CD4-positive, CD25-positive, alpha-beta regulatory T cell (primary cell): ENCODE results near the gene RETREG1. TPM values are rescaled to one million over a fixed set of nuclear protein-coding genes. Genes with fewer than 3 reads are reported as not detected.
"Not testable (repeated sequence)": the region's sequence is repeated elsewhere in the genome, so short reads cannot be mapped to it uniquely, and the experiment has no call there.

Experiments used
- ATAC-seq, 2 donors: fragments of 150-1000 bp; cut with Tn5 transposase; one replicate each; pipeline ENCODE4 v1.10.0; 2021; ENCODE audit warnings: low read depth in 2 of 2, moderate number of reproducible peaks in 2 of 2, moderate library complexity in 1 of 2
- DNase-seq, 3 donors: peaks; one replicate each; pipeline versions ENCODE4 v3.0.0 to v3.0.0-alpha.2; 2012 to 2022; ENCODE audit warnings: mixed read lengths in 1 of 3
- H3K27ac ChIP-seq: one replicate; pipeline ENCODE4 v1.7.0; 2013; ENCODE audit warnings: mild to moderate bottlenecking, low read length; ENCODE audit not compliant: insufficient read depth, poor library complexity, severe bottlenecking
- H3K27me3 ChIP-seq: one replicate; pipeline ENCODE4 v1.7.0; 2013; ENCODE audit warnings: low read length; ENCODE audit not compliant: control insufficient read depth, insufficient read depth
- H3K36me3 ChIP-seq: one replicate; pipeline ENCODE4 v1.7.0; 2013; ENCODE audit warnings: mild to moderate bottlenecking, low read length, moderate library complexity; ENCODE audit not compliant: control insufficient read depth, insufficient read depth
- H3K4me1 ChIP-seq: 2 replicates; pipeline ENCODE4 v1.7.0; 2013; ENCODE audit warnings: mild to moderate bottlenecking, low read length; ENCODE audit not compliant: insufficient read depth, control insufficient read depth, poor library complexity, severe bottlenecking
- H3K4me3 ChIP-seq: one replicate; pipeline ENCODE4 v1.7.0; 2013; ENCODE audit warnings: low read depth, mild to moderate bottlenecking, low read length, moderate library complexity
- H3K9me3 ChIP-seq, 2 experiments: 1 replicate in 1 of 2; 2 replicates in 1 of 2; pipeline ENCODE4 v1.7.0; 2013; ENCODE audit warnings: low read length in 2 of 2, mild to moderate bottlenecking in 1 of 2, moderate library complexity in 1 of 2; ENCODE audit not compliant: control insufficient read depth in 2 of 2
- H3K27ac Mint-ChIP-seq, 3 donors: one replicate each; pipeline ENCODE4 v1.8.0; 2020 to 2022; ENCODE audit warnings: mild to moderate bottlenecking in 3 of 3, mixed read lengths in 3 of 3, moderate library complexity in 2 of 3
- H3K27me3 Mint-ChIP-seq: one replicate; pipeline ENCODE4 v1.8.0; 2022; ENCODE audit warnings: mild to moderate bottlenecking, mixed read lengths
- H3K36me3 Mint-ChIP-seq: one replicate; pipeline ENCODE4 v1.8.0; 2020; ENCODE audit warnings: mixed read lengths
- H3K4me1 Mint-ChIP-seq, 4 donors: one replicate each; pipeline ENCODE4 v1.8.0; 2020 to 2022; ENCODE audit warnings: mixed read lengths in 4 of 4, mild to moderate bottlenecking in 1 of 4
- H3K4me3 Mint-ChIP-seq, 4 donors: one replicate each; pipeline ENCODE4 v1.8.0; 2020 to 2022; ENCODE audit warnings: mild to moderate bottlenecking in 4 of 4, mixed read lengths in 4 of 4, moderate library complexity in 3 of 4
- H3K9me3 Mint-ChIP-seq, 7 donors: one replicate each; pipeline ENCODE4 v1.8.0; 2020 to 2022; ENCODE audit warnings: mixed read lengths in 7 of 7, mild to moderate bottlenecking in 3 of 7, moderate library complexity in 2 of 7
- polyA plus RNA-seq, 4 donors: library from polyadenylated mRNA; unstranded; fragments of 300-500 nt; fragmentation: Illumina TruSeq; gene quantifications; one replicate each; pipeline ENCODE4 v1.2.3, GENCODE V29; 2021
- total RNA-seq: library from RNA; stranded (reverse); gene quantifications from one replicate; pipeline ENCODE4 v1.2.3, GENCODE V29; 2022

Gene RETREG1
- total and polyA plus RNA-seq, 5 donors from 2014 or later = 31.0 to 123 (median 64.3) TPM

GRCh38 chr5:16542236-16542635 lies 74.6 kb downstream of the RETREG1 start:
- Histone ChIP-seq H3K27me3 (no peaks in the 10 kb centered on the region), H3K36me3 (no peaks in the 10 kb centered on the region), H3K27ac (no peak overlapping the region), H3K9me3 (no peaks in the 10 kb centered on the region), H3K4me3 (no peak overlapping the region), H3K4me1 (no peaks in the 10 kb centered on the region)
- H3K4me1 Mint-ChIP-seq = peaks cover 32 to 83% (median 42%) of the 10 kb centered on the region in 4 donors
- H3K27me3 Mint-ChIP-seq = no peaks in the 10 kb centered on the region
- DNase-seq (no peak), ATAC-seq (no peak)
- peak overlapping the region in 2 of 3 donors; percentile 31 to 86 for H3K27ac Mint-ChIP-seq
- peaks cover 34% of the 10 kb centered on the region for H3K36me3 Mint-ChIP-seq
- no peaks in the 10 kb centered on the region for H3K9me3 Mint-ChIP-seq
- peak overlapping the region in 1 of 4 donors; percentile 66 for H3K4me3 Mint-ChIP-seq

GRCh38 chr5:16541592-16541991 lies 75.2 kb downstream of the RETREG1 start:
- not testable (repeated sequence) for H3K9me3 ChIP-seq, H3K4me3 Mint-ChIP-seq, H3K9me3 Mint-ChIP-seq, H3K36me3 ChIP-seq, H3K27me3 Mint-ChIP-seq, H3K4me3 ChIP-seq, ATAC-seq, H3K27ac ChIP-seq, H3K4me1 ChIP-seq, DNase-seq, H3K27me3 ChIP-seq
- Mint-ChIP-seq H3K4me1 (peaks cover 28 to 83% (median 39%) of the 10 kb centered on the region in 4 donors), H3K27ac (peak overlapping the region in 2 of 3 donors; percentile 31 to 86), H3K36me3 (peaks cover 34% of the 10 kb centered on the region)

- Histone ChIP-seq H3K27ac (no peak overlapping the region), H3K27me3 (no peaks in the 10 kb centered on the region), H3K4me1 (no peaks in the 10 kb centered on the region), H3K4me3 (no peak overlapping the region), H3K9me3 (no peaks in the 10 kb centered on the region), H3K36me3 (peaks cover under 1% of the 10 kb centered on the region)
- Mint-ChIP-seq H3K4me1 (peaks cover 26 to 83% (median 39%) of the 10 kb centered on the region in 4 donors), H3K4me3 (no peak overlapping the region), H3K27ac (peak overlapping the region in 2 of 3 donors; percentile 7 to 63), H3K27me3 (no peaks in the 10 kb centered on the region), H3K9me3 (no peaks in the 10 kb centered on the region), H3K36me3 (peaks cover 34% of the 10 kb centered on the region)
- ATAC-seq (no peak), DNase-seq (no peak)
Measured at GRCh38 chr5:16540421-16540820, 76.4 kb downstream of the RETREG1 start.

GRCh38 chr5:16539169-16539666 lies 77.6 kb downstream of the RETREG1 start:
- Mint-ChIP-seq H3K9me3 (no peaks in the 10 kb centered on the region), H3K4me3 (no peak overlapping the region), H3K4me1 (peaks cover 17 to 81% (median 41%) of the 10 kb centered on the region in 4 donors), H3K27me3 (no peaks in the 10 kb centered on the region), H3K27ac (peak overlapping the region in 1 of 3 donors; percentile 68), H3K36me3 (peaks cover 37% of the 10 kb centered on the region)
- H3K36me3 ChIP-seq = peaks cover 5% of the 10 kb centered on the region
- ATAC-seq (no peak), DNase-seq (no peak)
- H3K27me3 ChIP-seq = no peaks in the 10 kb centered on the region
- no peaks in the 10 kb centered on the region for H3K4me1 ChIP-seq
- H3K27ac ChIP-seq = no peak overlapping the region
- no peak overlapping the region for H3K4me3 ChIP-seq
- no peaks in the 10 kb centered on the region for H3K9me3 ChIP-seq

GRCh38 chr5:16538006-16538405 lies 78.8 kb downstream of the RETREG1 start:
- no peak overlapping the region for H3K4me3 ChIP-seq
- H3K36me3 Mint-ChIP-seq = peaks cover 38% of the 10 kb centered on the region
- H3K27ac ChIP-seq = no peak overlapping the region
- no peaks in the 10 kb centered on the region for H3K9me3 Mint-ChIP-seq
- H3K27ac Mint-ChIP-seq = peak overlapping the region in 1 of 3 donors; percentile 63
- ATAC-seq (no peak), DNase-seq (no peak)
- peaks cover 5% of the 10 kb centered on the region for H3K36me3 ChIP-seq
- H3K4me1 ChIP-seq = no peaks in the 10 kb centered on the region
- no peaks in the 10 kb centered on the region for H3K9me3 ChIP-seq
- H3K4me1 Mint-ChIP-seq = peaks cover 19 to 79% (median 41%) of the 10 kb centered on the region in 4 donors
- no peaks in the 10 kb centered on the region for H3K27me3 ChIP-seq
- H3K27me3 Mint-ChIP-seq = no peaks in the 10 kb centered on the region
- no peak overlapping the region for H3K4me3 Mint-ChIP-seq

GRCh38 chr5:16536818-16537217 lies 80.0 kb downstream of the RETREG1 start:
- no peak for ATAC-seq
- peaks cover 5% of the 10 kb centered on the region for H3K36me3 ChIP-seq
- peaks cover 13 to 76% (median 32%) of the 10 kb centered on the region in 4 donors for H3K4me1 Mint-ChIP-seq
- H3K9me3 Mint-ChIP-seq = no peaks in the 10 kb centered on the region
- no peaks in the 10 kb centered on the region for H3K9me3 ChIP-seq
- H3K27ac Mint-ChIP-seq = no peak overlapping the region
- peaks cover 35% of the 10 kb centered on the region for H3K36me3 Mint-ChIP-seq
- H3K27ac ChIP-seq = no peak overlapping the region
- no peak for DNase-seq
- no peaks in the 10 kb centered on the region for H3K4me1 ChIP-seq
- no peaks in the 10 kb centered on the region for H3K27me3 Mint-ChIP-seq
- H3K27me3 ChIP-seq = no peaks in the 10 kb centered on the region
- no peak overlapping the region for H3K4me3 ChIP-seq
- H3K4me3 Mint-ChIP-seq = no peak overlapping the region

- no peaks in the 10 kb centered on the region for H3K9me3 Mint-ChIP-seq
- H3K4me1 Mint-ChIP-seq = peaks cover 14 to 74% (median 29%) of the 10 kb centered on the region in 4 donors
- Histone ChIP-seq H3K27ac (no peak overlapping the region), H3K36me3 (peaks cover 5% of the 10 kb centered on the region), H3K9me3 (no peaks in the 10 kb centered on the region), H3K27me3 (no peaks in the 10 kb centered on the region), H3K4me3 (no peak overlapping the region), H3K4me1 (no peaks in the 10 kb centered on the region)
- ATAC-seq (no peak), DNase-seq (no peak)
- H3K27ac Mint-ChIP-seq = no peak overlapping the region
- H3K4me3 Mint-ChIP-seq = no peak overlapping the region
- H3K36me3 Mint-ChIP-seq = peaks cover 35% of the 10 kb centered on the region
- no peaks in the 10 kb centered on the region for H3K27me3 Mint-ChIP-seq
Measured at GRCh38 chr5:16536246-16536645, 80.6 kb downstream of the RETREG1 start.

- Histone ChIP-seq H3K27ac (no peak overlapping the region), H3K4me3 (no peak overlapping the region), H3K9me3 (no peaks in the 10 kb centered on the region), H3K4me1 (no peaks in the 10 kb centered on the region), H3K27me3 (no peaks in the 10 kb centered on the region), H3K36me3 (peaks cover 5% of the 10 kb centered on the region)
- no peak overlapping the region for H3K27ac Mint-ChIP-seq
- no peaks in the 10 kb centered on the region for H3K27me3 Mint-ChIP-seq
- no peak for ATAC-seq
- no peak overlapping the region for H3K4me3 Mint-ChIP-seq
- H3K9me3 Mint-ChIP-seq = no peaks in the 10 kb centered on the region
- peaks cover 8 to 69% (median 24%) of the 10 kb centered on the region in 4 donors for H3K4me1 Mint-ChIP-seq
- no peak for DNase-seq
- peaks cover 31% of the 10 kb centered on the region for H3K36me3 Mint-ChIP-seq
Measured at GRCh38 chr5:16534280-16534679, 82.5 kb downstream of the RETREG1 start.
